Effector CD8-positive, alpha-beta T cell (primary cell): ENCODE results near the gene NFASC.

Experiments used
- DNase-seq: peaks from one replicate; lab custom pipeline; 2025; lab: John Stamatoyannopoulos, UW

Gene NFASC

GRCh38 chr1:204928671-204929486 lies 58.2 kb downstream of the NFASC start:
- DNase-seq = no peak

GRCh38 chr1:204929487-204930154 lies 59.0 kb downstream of the NFASC start:
- no peak for DNase-seq

- DNase-seq = no peak
Measured at GRCh38 chr1:204930155-204930523, 59.5 kb downstream of the NFASC start.

GRCh38 chr1:204931313-204931712 lies 60.7 kb downstream of the NFASC start:
- no peak for DNase-seq

GRCh38 chr1:204931768-204932572 lies 61.3 kb downstream of the NFASC start:
- no peak for DNase-seq

GRCh38 chr1:204932573-204932909 lies 61.9 kb downstream of the NFASC start:
- no peak for DNase-seq

GRCh38 chr1:204935155-204935554 lies 64.5 kb downstream of the NFASC start:
- no peak for DNase-seq

- no peak for DNase-seq
Measured at GRCh38 chr1:204936765-204937164, 66.1 kb downstream of the NFASC start.

- DNase-seq = no peak
Measured at GRCh38 chr1:204937901-204938300, 67.2 kb downstream of the NFASC start.

- no peak for DNase-seq
Measured at GRCh38 chr1:204940591-204940990, 69.9 kb downstream of the NFASC start.

GRCh38 chr1:204941421-204942338 lies 71.0 kb downstream of the NFASC start:
- DNase-seq = peak; percentile 6

GRCh38 chr1:204943495-204943894 lies 72.8 kb downstream of the NFASC start:
- no peak for DNase-seq

GRCh38 chr1:204944662-204945061 lies 74.0 kb downstream of the NFASC start:
- no peak for DNase-seq

- no peak for DNase-seq
Measured at GRCh38 chr1:204945565-204945977, 74.9 kb downstream of the NFASC start.

- DNase-seq = no peak
Measured at GRCh38 chr1:204946640-204947039, 76.0 kb downstream of the NFASC start.

- DNase-seq = no peak
Measured at GRCh38 chr1:204947338-204947737, 76.7 kb downstream of the NFASC start.

GRCh38 chr1:204947747-204948146 lies 77.1 kb downstream of the NFASC start:
- DNase-seq = no peak

GRCh38 chr1:204950353-204951001 lies 79.8 kb downstream of the NFASC start:
- no peak for DNase-seq

GRCh38 chr1:204958317-204959307 lies 88.0 kb downstream of the NFASC start:
- DNase-seq = no peak

GRCh38 chr1:204959374-204959773 lies 88.7 kb downstream of the NFASC start:
- no peak for DNase-seq
